Upper lobe of left lung (tissue), 6 donors: ENCODE measurements around the gene ACSBG1. TPM values are rescaled to one million over a fixed set of nuclear protein-coding genes. Genes with fewer than 3 reads are reported as not detected.

ENCODE experiments used
- ATAC-seq, 2 donors: fragments of 200-7000 bp; cut with Tn5 transposase; one replicate each; pipeline ENCODE4 v1.9.1; 2022; ENCODE audit warnings: mild to moderate bottlenecking in 2 of 2, moderate library complexity in 2 of 2; ENCODE audit not compliant: low FRiP score in 2 of 2
- DNase-seq, 2 donors: peaks; one replicate each; pipeline ENCODE4 v3.0.0-alpha.2; 2019 to 2020
- H3K27ac ChIP-seq, 4 donors: fragments of 200-600 bp; sonication (generic); one replicate each; pipeline ENCODE4 v1.5.1; 2016 to 2019
- H3K27me3 ChIP-seq, 4 donors: fragments of 200-600 bp; sonication (generic); one replicate each; pipeline ENCODE4 v1.5.1; 2017 to 2019
- H3K36me3 ChIP-seq, 4 donors: fragments of 200-600 bp; sonication (generic); one replicate each; pipeline ENCODE4 v1.5.1; 2016 to 2019
- H3K4me1 ChIP-seq, 4 donors: fragments of 200-600 bp; sonication (generic); one replicate each; pipeline ENCODE4 v1.5.1; 2018 to 2019
- H3K4me3 ChIP-seq, 4 donors: fragments of 200-600 bp; sonication (generic); one replicate each; pipeline ENCODE4 v1.5.1; 2017 to 2019; ENCODE audit warnings: mild to moderate bottlenecking in 2 of 4, moderate library complexity in 1 of 4
- H3K9me3 ChIP-seq, 4 donors: fragments of 200-600 bp; sonication (generic); one replicate each; pipeline ENCODE4 v1.5.1; 2018 to 2019
- CTCF ChIP-seq, 6 experiments: fragments of 450-650 bp in 4 of 6; fragments of 200-600 bp in 2 of 6; sonication (generic) in 2 of 6; IDR thresholded peaks; one replicate each; pipeline ENCODE4 v1.5.1; 2016 to 2019; ENCODE audit warnings: antibody characterized with exemption in 6 of 6
- EP300 ChIP-seq, 4 donors: sonication (generic); formaldehyde crosslinking; IDR thresholded peaks; one replicate each; pipeline ENCODE4 v1.5.1; 2017; ENCODE audit warnings: antibody characterized with exemption in 4 of 4, control low read depth in 2 of 4
- POLR2A ChIP-seq, 4 donors: fragments of 450-650 bp; IDR thresholded peaks; one replicate each; pipeline ENCODE4 v1.5.1; 2016 to 2017; ENCODE audit warnings: antibody characterized with exemption in 4 of 4, mild to moderate bottlenecking in 2 of 4
- POLR2AphosphoS5 ChIP-seq, 2 donors: sonication (generic); formaldehyde crosslinking; IDR thresholded peaks; one replicate each; pipeline ENCODE4 v1.5.1; 2017; ENCODE audit warnings: antibody characterized with exemption in 2 of 2
- WGBS, 2 donors: methylation state at CpG; one replicate each; pipeline ENCODE4 v1.1.5; 2017 to 2018; 5-methylcytosine and 5-hydroxymethylcytosine counted together
- total RNA-seq, 6 donors: library from RNA; depleted of rRNA in 4 of 6; stranded (reverse); fragments of >200 nt in 4 of 6; gene quantifications; one replicate each; pipeline versions ENCODE4 v1.1.0 to v1.2.1, GENCODE V29; 2016 to 2021
- donor health status: DM: no; HTN: no; CAD: no; lungs with moderate emphysema.
- donor health status: DM: no; HTN: yes; CAD: no; lungs with severe emphysema.

ACSBG1 gene
- total RNA-seq, 6 donors from 2014 or later, result 0.22 to 7.3 (median 2.3) TPM; not detected in 1

- WGBS, 2 donors, result 97 to 98% methylated on average over 5 to 6 of the region's 7 CpGs
- ATAC-seq (no peak), DNase-seq (no peak)
- no peaks in the 10 kb centered on the region for H3K9me3 ChIP-seq
- no peak overlapping the region for H3K27ac ChIP-seq
- H3K36me3 ChIP-seq, result no peaks in the 10 kb centered on the region
- H3K4me3 ChIP-seq, result no peak overlapping the region
- H3K4me1 ChIP-seq, result peaks cover 10 to 20% (median 16%) of the 10 kb centered on the region in 4 donors
- TF ChIP-seq CTCF (IDR thresholded peaks at IDR 0.05) (no peak), POLR2A (IDR thresholded peaks at IDR 0.05) (no peak), POLR2AphosphoS5 (IDR thresholded peaks at IDR 0.05) (no peak), EP300 (IDR thresholded peaks at IDR 0.05) (no peak)
- no peaks in the 10 kb centered on the region for H3K27me3 ChIP-seq
These were observed 29.0 kb upstream of the ACSBG1 start for GRCh38 chr15:78263351-78263781.

- no peak overlapping the region for H3K27ac ChIP-seq
- ATAC-seq (no peak), DNase-seq (no peak)
- no peaks in the 10 kb centered on the region for H3K36me3 ChIP-seq
- H3K9me3 ChIP-seq, result no peaks in the 10 kb centered on the region
- H3K4me1 ChIP-seq, result peaks cover 10 to 18% (median 14%) of the 10 kb centered on the region in 4 donors
- no peaks in the 10 kb centered on the region for H3K27me3 ChIP-seq
- no peak for TF ChIP-seq POLR2AphosphoS5 (IDR thresholded peaks at IDR 0.05)
- TF ChIP-seq EP300 (IDR thresholded peaks at IDR 0.05), result no peak
- no peak for TF ChIP-seq POLR2A (IDR thresholded peaks at IDR 0.05)
- TF ChIP-seq CTCF (IDR thresholded peaks at IDR 0.05), result no peak
- H3K4me3 ChIP-seq, result no peak overlapping the region
- 87 to 92% methylated on average over 3 of the region's 3 CpGs for WGBS, 2 donors
These were observed 26.7 kb upstream of the ACSBG1 start for GRCh38 chr15:78261062-78261461.

GRCh38 chr15:78260489-78260888 lies 26.1 kb upstream of the ACSBG1 start:
- no peak overlapping the region for H3K27ac ChIP-seq
- WGBS, 2 donors, result 56 to 67% methylated on average over 2 of the region's 2 CpGs
- no peaks in the 10 kb centered on the region for H3K9me3 ChIP-seq
- no peak overlapping the region for H3K4me3 ChIP-seq
- DNase-seq (no peak), ATAC-seq (no peak)
- peaks cover 6 to 13% (median 10%) of the 10 kb centered on the region in 4 donors for H3K4me1 ChIP-seq
- TF ChIP-seq POLR2A (IDR thresholded peaks at IDR 0.05) (no peak), EP300 (IDR thresholded peaks at IDR 0.05) (no peak), CTCF (IDR thresholded peaks at IDR 0.05) (no peak), POLR2AphosphoS5 (IDR thresholded peaks at IDR 0.05) (no peak)
- H3K27me3 ChIP-seq, result no peaks in the 10 kb centered on the region
- no peaks in the 10 kb centered on the region for H3K36me3 ChIP-seq

GRCh38 chr15:78259232-78259631 lies 24.9 kb upstream of the ACSBG1 start:
- Histone ChIP-seq H3K4me1 (peaks cover 0 to 4% (median 2%) of the 10 kb centered on the region in 4 donors), H3K4me3 (no peak overlapping the region), H3K27me3 (no peaks in the 10 kb centered on the region), H3K9me3 (no peaks in the 10 kb centered on the region), H3K27ac (no peak overlapping the region), H3K36me3 (no peaks in the 10 kb centered on the region)
- ATAC-seq (no peak), DNase-seq (no peak)
- 73 to 78% methylated on average over 3 of the region's 3 CpGs for WGBS, 2 donors
- TF ChIP-seq EP300 (IDR thresholded peaks at IDR 0.05) (no peak), POLR2A (IDR thresholded peaks at IDR 0.05) (no peak), CTCF (IDR thresholded peaks at IDR 0.05) (no peak)

GRCh38 chr15:78257681-78258080 lies 23.3 kb upstream of the ACSBG1 start:
- 74 to 79% methylated on average over 3 of the region's 3 CpGs for WGBS, 2 donors

More at GRCh38 chr15:78257681-78258080, 23.3 kb upstream of the ACSBG1 start:
- H3K27me3 ChIP-seq, result no peaks in the 10 kb centered on the region
- H3K27ac ChIP-seq, result no peak overlapping the region
- H3K4me1 ChIP-seq, result no peaks in the 10 kb centered on the region
- H3K36me3 ChIP-seq, result no peaks in the 10 kb centered on the region
- H3K4me3 ChIP-seq, result no peak overlapping the region
- TF ChIP-seq POLR2AphosphoS5 (IDR thresholded peaks at IDR 0.05), result no peak
- TF ChIP-seq POLR2A (IDR thresholded peaks at IDR 0.05), result no peak
- no peak for TF ChIP-seq CTCF (IDR thresholded peaks at IDR 0.05)
- no peak for TF ChIP-seq EP300 (IDR thresholded peaks at IDR 0.05)
- no peaks in the 10 kb centered on the region for H3K9me3 ChIP-seq
- DNase-seq (no peak), ATAC-seq (no peak)
